Measurements from ENCODE around the gene SRD5A1. TPM values are rescaled to one million over a fixed set of nuclear protein-coding genes. Genes with fewer than 3 reads are reported as not detected.

The SRD5A1 gene
- total RNA-seq, 1 donor from 2014 or later, result 8.0 TPM

- no peak overlapping the region for H3K4me3 ChIP-seq
- H3K9me3 ChIP-seq, result no peaks in the 10 kb centered on the region
- intact Hi-C loops (cut with DNase I), result no loop called here
- TF ChIP-seq CTCF (IDR thresholded peaks at IDR 0.05), result no peak
- DNase-seq, result no peak
- H3K27ac ChIP-seq, result no peak overlapping the region
- no peaks in the 10 kb centered on the region for H3K27me3 ChIP-seq
- no peak for ATAC-seq
- H3K36me3 ChIP-seq, result peaks cover 5% of the 10 kb centered on the region
- no peaks in the 10 kb centered on the region for H3K4me1 ChIP-seq
Observed at GRCh38 chr5:6593148-6594016, 39.9 kb upstream of the SRD5A1 start.

GRCh38 chr5:6594066-6594465, 39.2 kb upstream of the SRD5A1 start:
- no peak for TF ChIP-seq CTCF (IDR thresholded peaks at IDR 0.05)
- no peak for ATAC-seq
- DNase-seq, result no peak
- no peaks in the 10 kb centered on the region for H3K4me1 ChIP-seq
- no peak overlapping the region for H3K4me3 ChIP-seq
- H3K36me3 ChIP-seq, result peaks cover 12% of the 10 kb centered on the region
- H3K27me3 ChIP-seq, result no peaks in the 10 kb centered on the region
- H3K9me3 ChIP-seq, result no peaks in the 10 kb centered on the region
- no peak overlapping the region for H3K27ac ChIP-seq
- intact Hi-C loops (cut with DNase I), result no loop called here

- Histone ChIP-seq H3K36me3 (peaks cover 25% of the 10 kb centered on the region), H3K27me3 (no peaks in the 10 kb centered on the region), H3K4me1 (no peaks in the 10 kb centered on the region), H3K4me3 (no peak overlapping the region), H3K9me3 (no peaks in the 10 kb centered on the region), H3K27ac (no peak overlapping the region)
- no peak for DNase-seq
- no peak for TF ChIP-seq CTCF (IDR thresholded peaks at IDR 0.05)
- intact Hi-C loops (cut with DNase I), result no loop called here
- ATAC-seq, result no peak
Observed at GRCh38 chr5:6595405-6595804, 37.8 kb upstream of the SRD5A1 start.

GRCh38 chr5:6596388-6596787, 36.9 kb upstream of the SRD5A1 start:
- no peak for ATAC-seq
- peaks cover 35% of the 10 kb centered on the region for H3K36me3 ChIP-seq

GRCh38 chr5:6597557-6597956, 35.7 kb upstream of the SRD5A1 start:
- H3K36me3 ChIP-seq, result peaks cover 46% of the 10 kb centered on the region
- DNase-seq (no peak), ATAC-seq (no peak)
- H3K27ac ChIP-seq, result no peak overlapping the region
- intact Hi-C loops (cut with DNase I), result no loop called here
- no peak for TF ChIP-seq CTCF (IDR thresholded peaks at IDR 0.05)
- H3K27me3 ChIP-seq, result no peaks in the 10 kb centered on the region
- no peak overlapping the region for H3K4me3 ChIP-seq
- no peaks in the 10 kb centered on the region for H3K4me1 ChIP-seq
- H3K9me3 ChIP-seq, result no peaks in the 10 kb centered on the region

More at GRCh38 chr5:6596388-6596787, 36.9 kb upstream of the SRD5A1 start:
- intact Hi-C loops (cut with DNase I), result no loop called here
- Histone ChIP-seq H3K4me1 (no peaks in the 10 kb centered on the region), H3K4me3 (no peak overlapping the region), H3K9me3 (no peaks in the 10 kb centered on the region), H3K27me3 (no peaks in the 10 kb centered on the region), H3K27ac (no peak overlapping the region)
- no peak for DNase-seq
- no peak for TF ChIP-seq CTCF (IDR thresholded peaks at IDR 0.05)
